ENCODE data around the gene RAB8A. TPM values are rescaled to one million over a fixed set of nuclear protein-coding genes. Genes with fewer than 3 reads are reported as not detected.
A peak's percentile ranks its signal among the peaks of the same experiment; 100 is the strongest.
"Not testable (repeated sequence)": the region's sequence is repeated elsewhere in the genome, so short reads cannot be mapped to it uniquely, and the experiment has no call there.

RAB8A gene
- polyA plus RNA-seq, 12 donors: 18.9 to 90.2 (median 34.4) TPM; not detected in 1

DNA sequence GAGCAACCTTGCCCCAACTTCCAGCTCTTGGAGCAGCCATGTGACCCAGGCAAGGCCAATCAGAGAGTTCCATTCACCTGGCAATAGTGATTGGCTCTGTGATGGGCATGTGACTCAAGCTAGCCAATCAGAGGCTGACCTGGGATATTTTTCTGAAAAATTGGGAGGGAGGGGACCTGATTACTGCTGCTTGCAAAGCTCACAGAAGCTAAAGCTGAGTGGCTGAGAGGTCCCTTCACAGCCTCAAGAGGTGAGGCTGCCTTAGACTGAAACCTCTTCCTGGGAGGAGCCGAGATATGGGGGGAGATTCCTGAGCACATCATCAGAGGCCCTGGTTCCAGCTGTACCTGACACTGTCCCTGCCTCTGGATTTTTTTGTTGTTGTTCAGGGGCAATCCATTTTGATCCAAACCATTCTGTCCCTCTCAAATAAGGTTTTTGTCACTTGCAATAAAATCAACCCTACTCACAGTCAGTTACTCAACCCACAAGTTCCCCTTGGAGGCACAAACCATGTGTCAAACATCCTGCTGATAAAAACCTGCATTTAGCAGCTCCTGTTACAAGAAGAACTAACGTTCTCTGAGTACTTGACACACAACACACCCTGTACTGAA lies 56.9 kb downstream of the RAB8A start:
- no peak for DNase-seq

DNA sequence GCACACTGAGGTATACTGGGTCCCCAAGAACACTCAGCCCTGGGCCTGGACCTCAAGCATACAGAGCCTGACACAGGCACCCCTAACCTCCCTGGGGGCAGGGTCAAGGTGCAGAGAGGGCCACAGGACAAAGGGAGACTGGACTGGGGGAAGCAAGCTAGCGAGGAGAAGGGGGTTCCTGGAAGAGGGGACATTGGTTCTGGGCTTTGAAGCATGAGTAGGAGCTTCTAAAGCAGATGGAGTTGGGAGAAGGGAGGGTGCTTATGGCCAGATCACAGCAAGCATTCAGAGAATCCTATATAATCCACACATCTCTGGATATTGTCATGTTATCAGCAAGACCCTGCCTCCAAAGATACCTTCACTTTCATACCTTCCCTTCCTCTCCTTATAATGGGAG lies 58.4 kb downstream of the RAB8A start:
- DNase-seq: no peak

DNA sequence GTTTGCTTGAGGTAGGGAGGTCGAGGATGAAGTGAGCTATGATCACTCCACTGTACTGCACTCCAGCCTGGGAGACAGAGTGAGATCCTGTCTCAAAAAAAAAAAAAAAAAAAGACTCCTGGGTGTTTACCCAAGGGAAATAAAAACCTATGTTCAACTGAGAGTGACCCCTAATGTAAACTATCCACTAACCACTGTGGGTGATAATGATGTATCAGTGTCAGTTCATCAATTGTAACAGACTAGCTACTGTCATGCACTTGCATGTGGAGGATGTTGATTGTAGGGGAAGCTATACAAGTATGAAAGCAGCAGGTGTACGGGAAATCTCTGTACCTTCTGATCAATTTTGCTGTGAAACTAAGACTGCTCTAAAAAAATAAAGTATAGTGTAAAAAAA lies 64.3 kb downstream of the RAB8A start:
- no peak for DNase-seq

DNA sequence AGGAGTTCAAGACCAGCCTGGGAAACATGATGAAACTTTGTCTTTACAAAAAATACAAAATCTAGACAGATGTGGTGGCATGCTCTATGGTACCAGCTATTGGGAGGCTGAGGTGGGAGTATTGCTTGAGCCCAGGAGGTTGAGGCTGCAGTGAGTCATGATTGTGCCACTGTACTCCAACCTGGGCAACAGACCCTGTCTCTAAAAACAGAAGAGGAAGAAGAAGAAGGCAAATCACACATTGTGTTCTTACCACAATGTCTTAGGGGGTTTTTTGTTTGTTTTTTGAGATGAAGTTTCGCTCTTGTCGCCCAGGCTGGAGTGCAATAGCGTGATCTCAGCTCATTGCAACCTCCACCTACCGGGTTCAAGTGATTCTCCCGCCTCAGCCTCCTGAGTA lies 67.2 kb downstream of the RAB8A start:
- not testable (repeated sequence) for DNase-seq

DNA sequence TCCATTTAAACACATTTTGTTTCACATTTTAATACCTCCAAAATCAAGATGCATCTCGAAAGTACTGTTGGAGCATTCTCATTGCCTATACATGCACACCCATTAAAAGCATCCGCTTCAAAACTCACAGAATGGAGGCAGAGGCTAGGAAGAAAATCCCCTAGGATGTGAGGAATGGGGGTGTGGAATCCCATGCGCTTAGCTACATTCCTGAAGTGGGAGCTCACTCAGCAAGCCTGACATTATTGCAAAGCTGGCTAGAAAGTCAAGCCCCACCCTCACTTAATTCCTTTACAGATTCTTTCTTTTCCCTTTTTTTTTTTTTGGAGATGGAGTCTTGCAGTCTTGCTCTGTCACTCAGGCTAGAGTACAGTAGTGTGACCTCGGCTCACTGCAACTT lies 68.9 kb downstream of the RAB8A start:
- DNase-seq: peak; percentile 41

Other genes with a start within 250 kb of the RAB8A start
- under 1 TPM in 1 of 12 donors, not detected in 11; 0.26 TPM for gene CYP4F2, start 213.8 kb upstream of the RAB8A start, polyA plus RNA-seq (ENCODE audit: insufficient read length in 12 of 12)
- under 1 TPM in 2 of 12 donors, not detected in 10; 0.15 to 0.33 TPM for gene CYP4F11, start 177.4 kb upstream of the RAB8A start, polyA plus RNA-seq (ENCODE audit: insufficient read length in 12 of 12)
- gene OR10H4, start 162.9 kb upstream of the RAB8A start, polyA plus RNA-seq (ENCODE audit: insufficient read length in 12 of 12): not detected
- 100 to 1,000 TPM; 168 to 459 (median 216) TPM for gene TPM4, start 35.4 kb upstream of the RAB8A start, polyA plus RNA-seq (ENCODE audit: insufficient read length in 12 of 12)
- gene HSH2D, start 31.8 kb downstream of the RAB8A start, polyA plus RNA-seq (ENCODE audit: insufficient read length in 12 of 12): 1 to 10 TPM in 1 of 12 donors, under 1 TPM in 9, not detected in 2; 0.13 to 2.4 (median 0.37) TPM
- not detected for gene CIB3, start 61.6 kb downstream of the RAB8A start, polyA plus RNA-seq (ENCODE audit: insufficient read length in 12 of 12)
- gene FAM32A, start 73.5 kb downstream of the RAB8A start, polyA plus RNA-seq (ENCODE audit: insufficient read length in 12 of 12): 10 to 100 TPM in 11 of 12 donors, not detected in 1; 58.2 to 81.6 (median 63.1) TPM
- gene AP1M1, start 86.0 kb downstream of the RAB8A start, polyA plus RNA-seq (ENCODE audit: insufficient read length in 12 of 12): 10 to 100 TPM in 11 of 12 donors, not detected in 1; 33.0 to 94.9 (median 41.2) TPM
- gene KLF2, start 212.9 kb downstream of the RAB8A start, polyA plus RNA-seq (ENCODE audit: insufficient read length in 12 of 12): 100 to 1,000 TPM in 2 of 12 donors, 10 to 100 TPM in 9, not detected in 1; 22.7 to 125 (median 49.4) TPM

Measured in muscle of arm (tissue), 12 donors.